Measurements from ENCODE around the gene EVA1B. TPM values are rescaled to one million over a fixed set of nuclear protein-coding genes. Genes with fewer than 3 reads are reported as not detected.

EVA1B gene
- total RNA-seq, 4 donors from 2014 or later = 4.4 to 19.0 (median 11.4) TPM

DNA sequence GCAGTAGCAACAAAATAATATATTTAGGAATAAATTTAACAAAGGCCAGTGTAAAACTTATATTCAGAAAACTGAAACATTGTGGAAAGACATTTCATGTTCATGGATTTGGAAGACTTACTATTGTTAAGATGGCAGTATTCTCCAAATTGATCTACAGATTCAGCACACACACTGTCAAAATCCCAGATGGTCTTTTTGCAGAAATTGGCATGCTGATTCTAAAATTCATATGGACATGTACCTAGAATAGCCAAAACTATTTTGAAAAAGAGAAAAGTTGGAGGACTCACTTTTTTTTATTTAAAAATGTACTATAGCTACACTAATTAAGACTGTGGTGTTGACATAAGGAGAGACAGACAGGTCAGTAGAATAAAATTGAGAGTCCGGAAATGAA lies 49.2 kb downstream of the EVA1B start:
- Histone ChIP-seq H3K4me3 (no peak overlapping the region), H3K27me3 (no peaks in the 10 kb centered on the region), H3K4me1 (no peaks in the 10 kb centered on the region), H3K36me3 (peaks cover 0 to 29% (median 0%) of the 10 kb centered on the region in 3 donors), H3K9me3 (no peaks in the 10 kb centered on the region), H3K27ac (no peak overlapping the region)
- TF ChIP-seq POLR2A (IDR thresholded peaks at IDR 0.05) = no peak
- TF ChIP-seq, protein P1, sequence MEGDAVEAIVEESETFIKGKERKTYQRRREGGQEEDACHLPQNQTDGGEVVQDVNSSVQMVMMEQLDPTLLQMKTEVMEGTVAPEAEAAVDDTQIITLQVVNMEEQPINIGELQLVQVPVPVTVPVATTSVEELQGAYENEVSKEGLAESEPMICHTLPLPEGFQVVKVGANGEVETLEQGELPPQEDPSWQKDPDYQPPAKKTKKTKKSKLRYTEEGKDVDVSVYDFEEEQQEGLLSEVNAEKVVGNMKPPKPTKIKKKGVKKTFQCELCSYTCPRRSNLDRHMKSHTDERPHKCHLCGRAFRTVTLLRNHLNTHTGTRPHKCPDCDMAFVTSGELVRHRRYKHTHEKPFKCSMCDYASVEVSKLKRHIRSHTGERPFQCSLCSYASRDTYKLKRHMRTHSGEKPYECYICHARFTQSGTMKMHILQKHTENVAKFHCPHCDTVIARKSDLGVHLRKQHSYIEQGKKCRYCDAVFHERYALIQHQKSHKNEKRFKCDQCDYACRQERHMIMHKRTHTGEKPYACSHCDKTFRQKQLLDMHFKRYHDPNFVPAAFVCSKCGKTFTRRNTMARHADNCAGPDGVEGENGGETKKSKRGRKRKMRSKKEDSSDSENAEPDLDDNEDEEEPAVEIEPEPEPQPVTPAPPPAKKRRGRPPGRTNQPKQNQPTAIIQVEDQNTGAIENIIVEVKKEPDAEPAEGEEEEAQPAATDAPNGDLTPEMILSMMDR (IDR thresholded peaks at IDR 0.05) = no peak
- DNase-seq = no peak

DNA sequence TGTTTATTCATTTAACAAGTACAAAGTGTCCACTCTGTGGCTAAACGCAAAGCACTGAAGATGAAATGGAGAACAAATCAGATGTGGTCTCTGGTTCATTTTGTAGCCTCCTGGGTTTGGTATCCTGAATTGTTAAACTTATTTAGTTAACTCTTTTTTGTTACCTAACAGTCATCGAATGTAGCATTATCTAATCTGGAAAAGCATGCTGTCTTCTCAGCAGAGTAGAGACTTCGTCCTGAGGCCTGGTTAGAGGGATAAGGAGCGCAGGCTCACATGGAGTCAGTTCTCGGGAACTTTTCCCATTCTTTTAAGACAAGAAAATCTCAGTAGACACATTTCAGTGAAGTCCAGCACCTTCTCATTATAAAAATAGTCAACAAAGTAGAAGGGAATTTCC lies 50.4 kb downstream of the EVA1B start:
- no peaks in the 10 kb centered on the region for H3K4me1 ChIP-seq
- no peaks in the 10 kb centered on the region for H3K27me3 ChIP-seq
- no peak for TF ChIP-seq POLR2A (IDR thresholded peaks at IDR 0.05)
- TF ChIP-seq, protein P1 (IDR thresholded peaks at IDR 0.05) = no peak
- H3K9me3 ChIP-seq = no peaks in the 10 kb centered on the region
- H3K4me3 ChIP-seq = no peak overlapping the region
- H3K36me3 ChIP-seq = peaks cover 0 to 29% (median 0%) of the 10 kb centered on the region in 3 donors
- no peak for DNase-seq
- H3K27ac ChIP-seq = no peak overlapping the region

Other genes with a start within 250 kb of the EVA1B start
- not detected for gene TEKT2, start 239.6 kb downstream of the EVA1B start, total RNA-seq
- 10 to 100 TPM; 16.5 to 50.0 (median 30.8) TPM for gene ADPRS, start 234.8 kb downstream of the EVA1B start, total RNA-seq
- gene COL8A2, start 198.4 kb downstream of the EVA1B start, total RNA-seq = 1 to 10 TPM in 3 of 4 donors, under 1 TPM in 1; 0.83 to 1.3 (median 1.1) TPM
- gene TRAPPC3, start 174.2 kb downstream of the EVA1B start, total RNA-seq = 100 to 1,000 TPM in 1 of 4 donors, 10 to 100 TPM in 3; 56.2 to 113 (median 73.7) TPM
- gene MAP7D1, start 167.5 kb downstream of the EVA1B start, total RNA-seq = 10 to 100 TPM; 38.2 to 62.7 (median 46.4) TPM
- gene THRAP3, start 99.2 kb downstream of the EVA1B start, total RNA-seq = 10 to 100 TPM; 49.5 to 99.0 (median 64.4) TPM
- gene SH3D21, start 17.3 kb downstream of the EVA1B start, total RNA-seq = 10 to 100 TPM; 20.6 to 75.9 (median 24.8) TPM
- 10 to 100 TPM; 14.0 to 30.2 (median 21.5) TPM for gene STK40, start 62.3 kb upstream of the EVA1B start, total RNA-seq
- gene LSM10, start 74.3 kb upstream of the EVA1B start, total RNA-seq = 10 to 100 TPM; 25.5 to 42.9 (median 31.2) TPM
- 1 to 10 TPM in 3 of 4 donors, under 1 TPM in 1; 0.67 to 9.9 (median 3.2) TPM for gene OSCP1, start 126.8 kb upstream of the EVA1B start, total RNA-seq
- 10 to 100 TPM; 44.2 to 74.3 (median 46.7) TPM for gene MRPS15, start 140.7 kb upstream of the EVA1B start, total RNA-seq
- gene CSF3R, start 159.3 kb upstream of the EVA1B start, total RNA-seq = 10 to 100 TPM in 1 of 4 donors, 1 to 10 TPM in 3; 1.6 to 41.3 (median 4.2) TPM

All from Peyer's patch (tissue), 4 donors.